Loucy (cell line): ENCODE data around the gene CACNA1A.

Source experiments
- H2AFZ ChIP-seq: fragments of 200-600 bp; sonication (generic); 2 replicates; pipeline ENCODE4 v1.6.0; 2016; ENCODE audit warnings: antibody characterized with exemption, mild to moderate bottlenecking, low read length, moderate library complexity
- H3F3A ChIP-seq: fragments of 200-600 bp; 2 replicates; pipeline ENCODE4 v1.6.0; 2016; ENCODE audit warnings: antibody characterized with exemption, low read depth, mild to moderate bottlenecking
- H3K27me3 ChIP-seq: fragments of 200-600 bp; sonication (generic); 2 replicates; pipeline ENCODE4 v1.6.1; 2014; ENCODE audit warnings: low read length, mild to moderate bottlenecking; ENCODE audit not compliant: insufficient read depth, poor library complexity, severe bottlenecking
- H3K36me3 ChIP-seq: fragments of 200-600 bp; sonication (generic); 2 replicates; pipeline ENCODE4 v1.6.1; 2016; ENCODE audit warnings: low read length; ENCODE audit not compliant: insufficient read depth
- H3K4me1 ChIP-seq: fragments of 200-600 bp; sonication (generic); 2 replicates; pipeline ENCODE4 v1.5.1; 2014; ENCODE audit warnings: low read length, mild to moderate bottlenecking; ENCODE audit not compliant: insufficient read depth, poor library complexity, severe bottlenecking
- H3K4me2 ChIP-seq: fragments of 200-600 bp; sonication (generic); 2 replicates; pipeline ENCODE4 v1.6.0; 2014; ENCODE audit warnings: antibody characterized with exemption, low read length, low read depth, mild to moderate bottlenecking; ENCODE audit not compliant: poor library complexity, severe bottlenecking
- H3K4me3 ChIP-seq: fragments of 200-600 bp; sonication (generic); 2 replicates; pipeline ENCODE4 v1.5.1; 2014; ENCODE audit warnings: low read length, mild to moderate bottlenecking, mixed read lengths; ENCODE audit not compliant: poor library complexity, severe bottlenecking
- H3K79me2 ChIP-seq: fragments of 200-600 bp; sonication (generic); 2 replicates; pipeline ENCODE4 v1.6.1; 2014; ENCODE audit warnings: low read length; ENCODE audit not compliant: insufficient read depth
- H3K9ac ChIP-seq: fragments of 200-600 bp; sonication (generic); 2 replicates; pipeline ENCODE4 v1.6.0; 2014; ENCODE audit warnings: mild to moderate bottlenecking, low read depth, low read length, moderate library complexity; ENCODE audit not compliant: poor library complexity, severe bottlenecking
- H3K9me2 ChIP-seq: fragments of 200-600 bp; sonication (generic); replicated peaks from 2 replicates; pipeline ENCODE4 v1.6.1; 2016; ENCODE audit warnings: low read depth, low read length, mixed read lengths
- H3K9me3 ChIP-seq: fragments of 200-600 bp; sonication (generic); 2 replicates; pipeline ENCODE4 v1.6.1; 2014; ENCODE audit warnings: mild to moderate bottlenecking, antibody characterized with exemption, low read length, low read depth; ENCODE audit not compliant: insufficient read depth
- H4K20me1 ChIP-seq: fragments of 200-600 bp; sonication (generic); 2 replicates; pipeline ENCODE4 v1.6.0; 2014; ENCODE audit warnings: antibody characterized with exemption, low read length, mild to moderate bottlenecking; ENCODE audit not compliant: insufficient read depth, poor library complexity, severe bottlenecking
- EZH2phosphoT487 ChIP-seq: fragments of 200-600 bp; IDR thresholded peaks from 2 replicates; pipeline ENCODE4 v1.6.1; 2018; ENCODE audit warnings: antibody characterized with exemption, mild to moderate bottlenecking, moderate library complexity, borderline replicate concordance
- TF ChIP-seq, protein P1 (sequence below): fragments of 200-600 bp; sonication (generic); conservative IDR thresholded peaks from 2 replicates; pipeline ENCODE4 v1.5.1; 2014; ENCODE audit warnings: mild to moderate bottlenecking, antibody characterized with exemption, low read length

The CACNA1A gene

DNA sequence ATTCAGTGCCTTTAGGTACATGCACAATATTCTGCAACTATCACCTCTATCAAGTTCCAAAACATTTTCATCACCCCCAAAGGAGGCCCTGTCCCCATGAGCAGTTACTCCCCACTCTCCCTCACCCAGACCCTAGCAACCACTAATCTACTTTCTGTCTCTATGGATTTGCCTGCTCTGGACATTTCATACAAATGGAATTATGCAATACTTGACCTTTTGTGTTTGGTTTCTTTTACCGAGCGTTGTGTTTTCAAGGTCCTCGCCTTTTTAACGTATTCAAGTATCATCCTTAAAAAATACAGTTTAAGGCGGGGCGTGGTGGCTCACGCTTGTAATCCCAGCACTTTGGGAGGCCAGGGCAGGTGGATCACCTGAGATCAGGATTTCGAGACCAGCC is 196.4 kb downstream of the CACNA1A start:
- Histone ChIP-seq H3K79me2 (no peaks in the 10 kb centered on the region), H2AFZ (no peak overlapping the region), H3K9ac (no peak overlapping the region), H3K9me3 (no peaks in the 10 kb centered on the region), H3K9me2 (no peaks in the 10 kb centered on the region), H3F3A (no peaks in the 10 kb centered on the region), H3K4me2 (no peak overlapping the region), H3K4me1 (no peaks in the 10 kb centered on the region), H3K27me3 (no peaks in the 10 kb centered on the region), H3K36me3 (no peaks in the 10 kb centered on the region), H4K20me1 (no peaks in the 10 kb centered on the region), H3K4me3 (no peak overlapping the region)
- TF ChIP-seq EZH2phosphoT487, result no peak
- TF ChIP-seq, protein P1, sequence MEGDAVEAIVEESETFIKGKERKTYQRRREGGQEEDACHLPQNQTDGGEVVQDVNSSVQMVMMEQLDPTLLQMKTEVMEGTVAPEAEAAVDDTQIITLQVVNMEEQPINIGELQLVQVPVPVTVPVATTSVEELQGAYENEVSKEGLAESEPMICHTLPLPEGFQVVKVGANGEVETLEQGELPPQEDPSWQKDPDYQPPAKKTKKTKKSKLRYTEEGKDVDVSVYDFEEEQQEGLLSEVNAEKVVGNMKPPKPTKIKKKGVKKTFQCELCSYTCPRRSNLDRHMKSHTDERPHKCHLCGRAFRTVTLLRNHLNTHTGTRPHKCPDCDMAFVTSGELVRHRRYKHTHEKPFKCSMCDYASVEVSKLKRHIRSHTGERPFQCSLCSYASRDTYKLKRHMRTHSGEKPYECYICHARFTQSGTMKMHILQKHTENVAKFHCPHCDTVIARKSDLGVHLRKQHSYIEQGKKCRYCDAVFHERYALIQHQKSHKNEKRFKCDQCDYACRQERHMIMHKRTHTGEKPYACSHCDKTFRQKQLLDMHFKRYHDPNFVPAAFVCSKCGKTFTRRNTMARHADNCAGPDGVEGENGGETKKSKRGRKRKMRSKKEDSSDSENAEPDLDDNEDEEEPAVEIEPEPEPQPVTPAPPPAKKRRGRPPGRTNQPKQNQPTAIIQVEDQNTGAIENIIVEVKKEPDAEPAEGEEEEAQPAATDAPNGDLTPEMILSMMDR, result no peak

DNA sequence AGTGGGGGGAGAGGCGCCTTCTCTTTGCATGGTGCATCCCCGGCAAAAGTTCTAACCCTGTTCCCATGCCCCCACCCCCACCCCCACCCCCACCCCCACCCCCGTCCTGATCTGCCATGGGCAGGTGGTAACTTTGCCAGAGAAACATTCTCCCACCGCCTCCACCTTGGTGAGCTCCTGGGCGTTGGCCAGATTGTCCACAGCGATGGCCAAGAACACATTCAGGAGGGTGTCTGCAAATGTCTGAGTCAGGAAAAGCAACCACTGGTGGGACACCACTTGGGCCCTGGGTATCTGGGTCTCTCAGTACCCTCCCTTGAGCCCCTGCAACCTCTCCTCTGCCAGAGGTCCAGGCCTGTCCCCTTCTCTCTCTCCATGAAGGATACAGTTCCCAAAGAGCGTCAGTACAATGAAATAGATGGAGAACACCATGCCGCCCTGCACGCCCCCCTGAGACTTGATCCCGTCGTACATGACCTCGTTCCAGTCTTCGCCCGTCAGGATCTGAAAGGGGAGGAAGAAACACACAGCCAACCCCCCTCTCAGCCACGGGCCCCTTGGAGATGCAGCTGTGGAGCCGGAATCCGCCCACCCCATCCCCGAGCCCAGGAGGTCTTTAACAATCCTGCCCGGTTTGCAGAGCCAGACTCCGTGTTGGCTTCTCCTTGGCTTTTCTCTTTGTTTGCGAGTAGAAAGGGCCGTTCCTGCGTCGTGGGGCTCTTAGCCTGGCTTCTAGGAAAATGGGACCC is 202.7 kb downstream of the CACNA1A start:
- no peaks in the 10 kb centered on the region for H3K9me3 ChIP-seq
- no peak overlapping the region for H3K4me3 ChIP-seq
- H3K27me3 ChIP-seq, result no peaks in the 10 kb centered on the region
- no peaks in the 10 kb centered on the region for H3K79me2 ChIP-seq
- H3K9me2 ChIP-seq, result no peaks in the 10 kb centered on the region
- no peak overlapping the region for H3K9ac ChIP-seq
- H2AFZ ChIP-seq, result no peak overlapping the region
- H3K4me1 ChIP-seq, result no peaks in the 10 kb centered on the region
- H3F3A ChIP-seq, result no peaks in the 10 kb centered on the region
- H3K4me2 ChIP-seq, result no peak overlapping the region
- no peaks in the 10 kb centered on the region for H3K36me3 ChIP-seq
- TF ChIP-seq, protein P1, result no peak
- TF ChIP-seq EZH2phosphoT487, result no peak
- H4K20me1 ChIP-seq, result no peaks in the 10 kb centered on the region

DNA sequence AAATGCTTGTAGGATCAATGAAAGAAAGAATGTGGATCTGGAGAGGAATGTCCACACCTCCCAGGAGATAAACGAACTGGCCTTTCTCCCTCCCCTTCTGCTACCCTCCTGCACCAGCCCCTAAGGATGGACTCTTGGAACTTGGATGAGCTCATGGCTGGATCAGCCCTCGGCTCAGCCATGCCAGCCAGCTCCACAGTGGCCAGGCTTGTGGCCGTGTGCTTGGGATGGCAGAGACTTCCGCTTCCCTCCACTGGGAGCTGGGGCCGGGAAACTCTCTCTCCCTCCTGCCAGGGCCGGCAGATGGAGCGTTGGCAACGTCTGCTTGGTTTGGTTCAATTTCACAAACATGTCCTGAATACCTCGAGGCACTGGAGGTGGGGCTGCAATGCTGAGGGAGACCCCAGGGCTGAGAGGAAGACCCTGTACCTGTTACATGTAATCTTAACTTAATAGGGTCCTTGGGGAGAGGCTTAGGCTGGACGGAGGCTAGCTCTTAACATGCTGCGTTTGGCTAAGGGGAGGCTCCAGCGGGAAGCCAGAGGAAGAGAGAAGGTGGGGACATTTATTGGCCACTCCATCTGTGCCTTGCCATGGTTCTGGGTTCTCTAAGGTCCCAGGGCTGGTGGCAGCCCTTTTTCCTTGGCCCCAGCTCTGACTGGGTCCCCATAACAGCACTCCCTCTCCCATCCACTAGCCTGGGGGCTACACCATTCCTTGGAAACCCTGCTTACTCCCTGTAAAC is 203.6 kb downstream of the CACNA1A start:
- Histone ChIP-seq H4K20me1 (no peaks in the 10 kb centered on the region), H3K4me3 (no peak overlapping the region), H3K4me1 (no peaks in the 10 kb centered on the region), H3K36me3 (no peaks in the 10 kb centered on the region), H3F3A (no peaks in the 10 kb centered on the region), H3K9ac (no peak overlapping the region), H3K4me2 (no peak overlapping the region), H3K9me2 (no peaks in the 10 kb centered on the region), H3K79me2 (no peaks in the 10 kb centered on the region), H3K9me3 (no peaks in the 10 kb centered on the region), H2AFZ (no peak overlapping the region), H3K27me3 (no peaks in the 10 kb centered on the region)
- no peak for TF ChIP-seq EZH2phosphoT487
- TF ChIP-seq, protein P1, result no peak
